Prostate gland (tissue), 2 donors: ENCODE data around the gene MAPK6.

Source experiments
- POLR2A ChIP-seq: fragments of 450-650 bp; IDR thresholded peaks from one replicate; pipeline ENCODE4 v1.6.1; 2016; ENCODE audit warnings: antibody characterized with exemption, mild to moderate bottlenecking
- TF ChIP-seq, protein P1 (sequence below), 4 experiments: fragments of 200-600 bp in 2 of 4; fragments of 450-650 bp in 2 of 4; sonication (generic) in 2 of 4; IDR thresholded peaks; 1 replicate in 3 of 4; 2 replicates in 1 of 4; pipeline ENCODE4 v1.5.1; 2016 to 2019; ENCODE audit warnings: antibody characterized with exemption in 4 of 4, mild to moderate bottlenecking in 2 of 4, moderate library complexity in 2 of 4

GRCh38 chr15:52080031-52080430 lies 61.0 kb downstream of the MAPK6 start:
- TF ChIP-seq, protein P1, sequence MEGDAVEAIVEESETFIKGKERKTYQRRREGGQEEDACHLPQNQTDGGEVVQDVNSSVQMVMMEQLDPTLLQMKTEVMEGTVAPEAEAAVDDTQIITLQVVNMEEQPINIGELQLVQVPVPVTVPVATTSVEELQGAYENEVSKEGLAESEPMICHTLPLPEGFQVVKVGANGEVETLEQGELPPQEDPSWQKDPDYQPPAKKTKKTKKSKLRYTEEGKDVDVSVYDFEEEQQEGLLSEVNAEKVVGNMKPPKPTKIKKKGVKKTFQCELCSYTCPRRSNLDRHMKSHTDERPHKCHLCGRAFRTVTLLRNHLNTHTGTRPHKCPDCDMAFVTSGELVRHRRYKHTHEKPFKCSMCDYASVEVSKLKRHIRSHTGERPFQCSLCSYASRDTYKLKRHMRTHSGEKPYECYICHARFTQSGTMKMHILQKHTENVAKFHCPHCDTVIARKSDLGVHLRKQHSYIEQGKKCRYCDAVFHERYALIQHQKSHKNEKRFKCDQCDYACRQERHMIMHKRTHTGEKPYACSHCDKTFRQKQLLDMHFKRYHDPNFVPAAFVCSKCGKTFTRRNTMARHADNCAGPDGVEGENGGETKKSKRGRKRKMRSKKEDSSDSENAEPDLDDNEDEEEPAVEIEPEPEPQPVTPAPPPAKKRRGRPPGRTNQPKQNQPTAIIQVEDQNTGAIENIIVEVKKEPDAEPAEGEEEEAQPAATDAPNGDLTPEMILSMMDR (IDR thresholded peaks at IDR 0.05): no peak
- TF ChIP-seq POLR2A: no peak
